Stimulated activated CD4-positive, alpha-beta T cell treated with anti-CD3 and anti-CD28 coated beads, Interleukin-15, amount 100 ng/mL, for 24 hours (primary cell): Measurements from ENCODE around the gene ACOX1.
A peak's percentile ranks its signal among the peaks of the same experiment; 100 is the strongest.
"Not testable (repeated sequence)": the region's sequence is repeated elsewhere in the genome, so short reads cannot be mapped to it uniquely, and the experiment has no call there.

ENCODE experiments used
- DNase-seq: peaks from one replicate; pipeline ENCODE4 v3.0.0-alpha.2; 2020

The ACOX1 gene

DNA sequence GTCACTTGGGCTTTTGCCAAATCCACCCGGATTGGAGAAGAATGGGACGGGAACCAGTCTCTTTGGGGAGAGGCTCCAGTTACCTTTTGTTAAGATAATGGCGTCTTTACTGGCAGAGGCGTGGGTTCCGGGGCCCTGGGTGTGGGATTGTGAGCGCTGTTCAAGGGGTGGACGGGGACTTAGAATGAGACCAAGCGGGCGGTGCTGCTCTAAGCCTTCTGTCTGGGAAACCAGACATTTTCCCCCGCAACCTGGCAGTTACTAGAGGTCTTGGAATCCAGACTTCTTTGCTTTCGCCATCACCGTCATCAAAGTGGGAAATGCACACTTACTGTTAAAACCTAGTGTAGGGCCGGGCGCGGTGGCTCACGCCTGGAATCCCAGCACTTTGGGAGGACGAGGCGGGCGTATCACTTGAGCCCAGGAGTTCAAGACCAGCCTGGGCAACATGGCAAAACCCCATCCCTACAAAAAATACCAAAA, 780 bp upstream of the ACOX1 start:
- no peak for DNase-seq

DNA sequence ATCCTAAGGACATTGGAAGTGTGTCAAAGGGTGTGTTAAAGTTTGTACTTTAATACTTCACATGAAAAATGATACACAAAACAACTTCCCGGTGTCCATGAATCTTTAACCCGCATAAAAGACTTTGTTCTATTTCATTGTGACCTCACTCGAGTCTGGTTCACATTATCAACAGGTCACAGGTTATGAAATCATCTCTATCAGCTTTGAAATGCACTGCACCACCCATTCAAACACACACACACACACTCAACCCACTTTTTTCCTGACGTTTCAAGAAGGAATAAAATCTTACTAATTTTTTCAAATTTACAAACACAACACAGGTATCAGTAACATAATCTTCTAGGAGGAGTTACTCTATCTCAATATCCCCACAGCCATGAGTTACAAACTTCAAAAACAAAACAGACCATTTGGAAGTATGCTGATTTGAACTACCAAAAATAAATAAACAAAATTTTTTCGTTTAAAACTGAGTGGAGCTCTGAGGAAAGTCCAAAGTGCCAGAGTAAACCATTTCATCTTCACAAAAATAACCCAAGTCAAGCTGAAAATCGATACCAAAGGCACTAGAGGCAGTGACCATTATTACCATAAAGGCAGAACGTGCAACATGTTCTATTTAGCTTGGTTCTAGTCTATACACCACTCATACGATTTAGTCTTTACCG, 2.7 kb downstream of the ACOX1 start:
- no peak for DNase-seq

DNA sequence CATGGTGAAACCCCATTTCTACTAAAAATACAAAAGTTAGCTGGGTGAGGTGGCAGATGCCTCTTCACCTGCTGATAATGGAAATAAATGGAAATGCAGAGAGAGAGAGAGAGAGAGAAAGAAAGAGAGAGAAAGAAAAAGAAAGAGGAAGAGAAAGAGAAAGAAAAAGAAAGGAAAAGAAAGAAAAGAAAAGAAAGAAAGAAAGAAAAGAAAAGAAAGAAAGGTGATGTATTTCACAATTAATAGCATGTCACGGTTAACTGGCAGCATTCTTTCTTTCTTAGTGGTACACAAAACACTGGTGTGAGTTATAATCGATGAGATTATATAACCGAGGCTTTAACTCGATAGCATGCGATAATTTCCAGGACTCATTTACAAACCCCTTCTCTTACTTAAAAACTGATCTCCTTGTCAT, 3.2 kb downstream of the ACOX1 start:
- no peak for DNase-seq

DNA sequence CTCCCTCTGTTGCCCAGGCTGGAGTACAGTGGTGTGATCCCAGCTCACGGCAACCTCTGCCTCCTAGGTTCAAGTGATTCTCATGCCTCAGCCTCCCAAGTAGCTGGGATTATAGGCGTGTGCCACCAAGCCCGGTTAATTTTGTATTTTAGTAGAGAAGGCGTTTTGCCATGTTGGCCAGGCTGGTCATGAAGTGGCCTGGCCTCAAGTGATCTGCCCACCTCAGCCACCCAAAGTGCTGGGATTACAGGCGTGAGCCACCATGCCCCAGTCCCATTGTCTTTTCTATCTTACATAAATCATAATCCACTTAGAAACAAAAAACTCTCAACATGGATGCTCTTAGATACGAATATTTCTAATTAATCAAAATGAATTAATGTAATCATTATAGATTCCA, 3.8 kb downstream of the ACOX1 start:
- DNase-seq = not testable (repeated sequence)

DNA sequence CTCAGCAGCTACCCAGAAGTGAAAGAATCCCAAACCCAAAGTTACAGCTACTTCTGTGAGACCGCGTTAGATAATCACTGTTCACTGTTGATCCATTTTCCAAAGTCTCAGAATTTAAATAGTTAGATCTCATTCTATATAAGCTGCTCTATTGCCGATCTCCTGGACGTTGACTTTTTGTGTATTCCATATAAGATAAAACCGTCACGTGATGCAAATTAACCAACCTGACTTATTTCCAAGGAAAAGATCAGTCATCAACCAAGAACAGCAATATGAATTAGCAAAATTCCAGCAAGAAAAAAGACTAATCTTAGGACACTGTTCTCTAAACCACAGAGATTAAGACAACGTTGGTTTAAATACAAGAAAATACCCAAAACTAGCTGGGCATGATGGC, 8.3 kb downstream of the ACOX1 start:
- no peak for DNase-seq

DNA sequence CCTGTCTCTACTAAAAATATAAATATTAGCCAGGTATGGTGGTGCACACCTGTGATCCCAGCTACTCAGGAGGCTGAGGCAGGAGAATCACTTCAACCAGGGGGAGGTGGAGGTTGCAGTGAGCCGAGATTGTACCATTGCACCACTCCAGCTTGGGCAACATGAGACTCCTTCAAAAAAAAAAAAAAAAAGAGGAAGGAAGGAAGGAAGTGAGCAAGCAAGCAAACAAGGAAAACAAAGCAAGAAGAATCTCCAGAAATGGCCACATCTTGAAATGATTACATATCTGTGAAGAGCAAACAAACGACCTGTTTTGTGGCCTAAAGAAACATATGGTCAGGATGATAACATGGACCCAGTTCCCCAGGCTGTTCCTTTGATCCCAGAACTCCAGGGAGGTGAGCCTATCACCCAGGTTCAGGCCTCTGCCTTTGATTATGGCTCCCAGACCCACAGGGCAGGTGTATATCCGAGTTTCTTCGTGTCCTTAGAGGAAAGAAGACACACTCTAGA, 8.9 kb downstream of the ACOX1 start:
- no peak for DNase-seq

DNA sequence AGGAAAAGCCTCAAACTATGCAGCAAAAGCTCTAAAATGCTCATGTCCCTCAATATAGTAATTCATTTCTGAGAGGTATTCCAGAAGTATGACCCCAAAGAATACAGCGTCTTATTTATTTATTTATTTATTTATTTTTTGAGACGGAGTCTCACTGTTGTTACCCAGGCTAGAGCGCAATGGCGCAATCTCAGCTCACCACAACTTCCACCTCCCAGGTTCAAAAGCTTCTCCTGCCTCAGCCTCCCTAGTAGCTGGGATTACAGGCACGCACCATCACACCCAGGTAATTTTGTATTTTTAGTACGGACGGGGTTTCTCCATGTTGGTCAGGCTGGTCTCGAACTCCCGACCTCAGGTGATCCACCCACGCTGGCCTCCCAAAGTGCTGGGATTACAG, 9.9 kb downstream of the ACOX1 start:
- not testable (repeated sequence) for DNase-seq

DNA sequence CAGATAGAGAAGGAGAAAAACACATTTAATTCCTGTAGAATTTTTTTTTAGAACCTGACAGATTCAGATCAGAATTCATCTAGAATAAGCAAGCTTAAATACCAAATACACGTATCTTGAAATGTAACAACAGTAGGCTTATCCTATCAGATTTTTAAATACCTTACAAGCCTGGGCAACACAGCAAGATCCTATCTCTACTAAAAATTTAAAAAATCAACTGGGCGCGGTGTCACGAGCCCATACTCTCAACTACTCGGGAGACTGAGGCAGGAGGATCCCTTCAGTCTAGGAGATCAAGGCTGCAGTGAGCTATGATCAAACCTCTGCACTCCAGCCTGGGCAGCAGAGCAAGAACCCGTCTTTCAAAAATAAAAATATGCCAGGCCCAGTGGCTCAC, 13.5 kb downstream of the ACOX1 start:
- no peak for DNase-seq

DNA sequence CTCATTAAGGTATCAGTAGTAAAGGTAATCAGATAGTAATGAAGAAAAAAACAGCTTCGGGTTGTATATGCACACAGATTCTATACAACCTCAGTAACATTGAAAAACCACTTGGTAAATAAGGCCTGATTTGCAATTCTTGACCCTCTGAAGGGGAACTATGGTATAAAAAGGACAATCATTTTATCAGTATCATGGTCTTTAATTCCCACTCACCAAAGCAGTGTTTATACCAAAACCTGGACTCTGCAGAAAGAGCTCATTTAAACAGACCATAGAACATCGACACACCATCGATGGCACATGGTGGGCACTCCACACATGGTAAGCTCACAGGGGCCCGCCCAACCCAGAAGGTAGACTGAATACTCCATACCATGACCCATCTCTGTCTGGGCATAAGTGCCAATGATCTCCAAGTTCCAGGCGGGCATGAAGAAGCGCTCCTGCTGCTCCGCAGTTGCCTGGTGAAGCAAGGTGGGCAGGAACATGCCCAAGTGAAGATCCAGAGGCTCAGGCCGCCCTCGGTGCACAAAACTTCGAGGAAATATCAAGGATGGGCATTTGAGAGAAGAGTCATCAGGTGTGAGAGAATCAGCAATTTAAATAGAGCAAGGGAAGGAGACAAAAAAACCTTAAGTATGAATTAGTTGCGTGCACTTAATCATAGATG, 19.0 kb downstream of the ACOX1 start:
- no peak for DNase-seq

DNA sequence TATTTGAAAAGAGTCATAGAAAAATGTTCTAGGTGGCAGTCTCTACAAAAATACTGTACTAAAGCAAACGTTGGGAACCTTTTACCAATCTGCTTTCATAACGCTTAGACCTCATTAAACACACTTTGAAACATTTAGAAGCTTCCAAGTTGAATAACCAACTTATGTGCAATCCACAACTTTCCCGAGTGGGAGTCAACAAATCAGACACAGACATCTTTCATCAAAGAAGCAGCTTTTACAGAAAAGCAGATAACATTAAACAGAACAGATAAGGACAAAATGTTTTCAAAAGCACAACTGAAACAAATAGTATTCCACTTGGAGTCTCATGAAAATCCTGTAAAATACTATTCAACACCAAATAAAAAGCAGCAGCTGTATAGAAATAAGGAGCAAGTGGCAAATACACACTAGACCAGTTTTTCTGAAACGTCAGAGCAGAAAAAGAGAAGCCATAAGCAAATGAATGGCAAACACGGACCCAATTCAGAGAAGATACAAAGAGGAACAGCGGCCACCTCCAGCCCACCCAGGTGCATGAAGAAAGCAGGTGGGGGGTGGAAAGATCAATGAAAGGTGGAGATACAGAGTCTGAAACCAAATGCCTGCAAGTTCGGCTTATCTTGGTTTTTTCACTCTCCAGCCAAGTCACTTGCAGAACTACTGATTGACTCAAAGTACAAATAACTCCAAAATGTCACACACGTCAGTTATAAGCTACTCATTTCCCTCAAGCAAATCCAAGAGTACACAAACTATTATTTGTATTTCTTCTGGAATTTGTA, 19.7 kb downstream of the ACOX1 start:
- DNase-seq = no peak

DNA sequence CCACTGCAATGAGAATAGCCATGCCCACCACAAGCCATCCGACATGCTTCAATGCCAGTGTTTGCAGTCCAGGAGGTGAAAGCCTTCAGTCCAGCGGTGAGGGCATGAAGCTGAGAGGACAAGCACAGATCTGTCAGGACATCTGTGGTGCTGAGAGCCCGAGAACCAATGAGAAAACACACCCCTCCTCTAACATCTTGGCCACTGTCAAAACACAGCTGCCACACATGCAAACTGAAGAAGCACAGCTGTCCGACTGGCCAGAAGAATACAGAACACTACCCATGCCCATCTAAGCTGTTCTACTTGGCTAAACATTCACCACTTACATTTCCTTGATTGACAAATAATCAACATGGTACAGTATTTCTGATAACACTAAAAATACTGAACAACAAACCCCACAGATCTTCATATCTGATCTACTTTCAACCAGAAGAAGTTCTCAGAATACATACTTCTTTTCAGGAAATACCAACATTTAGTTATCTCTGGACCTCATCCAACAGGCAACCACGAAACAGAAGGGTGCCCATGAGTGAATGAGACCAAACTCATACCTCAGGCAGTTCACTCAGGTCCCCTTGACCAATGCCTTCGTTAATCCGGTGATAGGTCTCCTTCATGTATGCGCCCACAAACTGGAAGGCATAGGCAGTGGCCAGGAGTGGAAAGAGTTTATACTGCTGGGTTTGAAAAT, 28.0 kb downstream of the ACOX1 start:
- no peak for DNase-seq

DNA sequence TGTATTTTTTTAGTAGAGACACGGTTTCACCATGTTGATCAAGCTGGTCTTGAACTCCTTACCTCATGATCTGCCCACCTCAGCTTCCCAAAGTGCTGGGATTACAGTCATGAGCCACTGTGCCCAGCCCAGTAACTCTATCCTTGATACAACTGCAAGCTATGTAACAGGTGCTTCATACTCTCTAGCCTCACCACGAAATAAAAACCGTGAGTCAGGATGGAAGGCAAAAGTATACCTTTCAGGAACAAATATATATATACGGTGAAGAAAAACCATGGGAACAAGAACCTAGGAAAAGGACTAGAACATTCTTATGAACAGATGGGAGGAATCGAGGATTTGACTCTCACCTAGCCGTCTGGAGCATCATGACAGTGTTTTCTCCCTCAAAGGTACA, 28.5 kb downstream of the ACOX1 start:
- no peak for DNase-seq

DNA sequence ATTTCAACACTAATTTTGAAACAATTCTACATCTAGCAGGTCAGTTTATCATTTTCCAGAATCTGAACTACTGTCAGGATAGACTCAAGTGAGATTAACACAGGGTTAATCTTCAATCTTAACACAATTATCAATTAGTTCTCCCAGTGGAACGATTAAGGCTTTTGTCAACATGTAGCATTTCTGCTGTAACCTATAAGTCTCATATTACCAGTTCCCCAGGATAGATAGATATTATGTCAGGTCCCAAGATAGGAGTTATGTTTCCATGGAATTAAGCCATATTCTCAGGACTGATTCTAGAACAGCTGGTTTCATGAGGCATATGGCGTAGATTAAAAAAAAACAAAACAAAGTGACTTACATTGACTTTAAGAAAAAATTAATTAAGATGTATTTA, 33.8 kb downstream of the ACOX1 start:
- no peak for DNase-seq

DNA sequence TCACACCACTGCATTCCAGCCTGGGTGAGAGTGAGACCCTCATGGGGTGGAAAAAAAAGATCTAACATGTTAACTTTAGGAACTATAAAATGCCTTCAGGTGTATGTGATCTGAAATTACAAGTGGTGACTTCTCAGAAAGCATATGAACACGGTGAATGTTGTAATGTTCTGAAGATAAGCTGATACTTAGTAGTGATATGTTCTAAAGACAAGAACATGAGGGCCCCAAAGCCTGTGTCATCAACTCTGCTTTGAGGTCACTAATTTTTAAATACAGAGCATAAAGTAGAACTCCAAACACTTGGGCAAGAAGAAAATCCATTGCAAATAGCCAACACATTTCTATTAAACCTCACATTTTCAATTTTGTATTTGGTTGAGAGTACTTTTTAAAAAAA, 35.5 kb downstream of the ACOX1 start:
- DNase-seq = no peak

DNA sequence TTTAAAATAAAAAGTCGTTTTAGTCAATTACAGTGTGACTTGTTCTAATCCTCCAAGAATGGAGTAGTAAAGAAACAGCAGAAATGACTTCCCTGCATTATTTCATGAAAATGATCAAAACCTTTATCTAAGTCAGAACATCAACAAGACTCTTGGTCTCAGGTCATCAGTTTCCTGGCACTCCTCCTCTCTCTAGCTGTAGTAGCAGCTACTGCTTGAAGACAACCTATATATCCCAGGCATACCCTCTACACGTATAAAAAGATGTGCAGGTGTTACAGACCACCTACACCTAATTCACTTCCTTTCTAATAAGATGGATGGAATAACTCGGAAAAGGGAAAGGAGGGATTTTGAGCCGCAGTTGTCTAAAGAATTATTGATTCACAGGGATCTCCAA, 36.5 kb downstream of the ACOX1 start:
- no peak for DNase-seq

DNA sequence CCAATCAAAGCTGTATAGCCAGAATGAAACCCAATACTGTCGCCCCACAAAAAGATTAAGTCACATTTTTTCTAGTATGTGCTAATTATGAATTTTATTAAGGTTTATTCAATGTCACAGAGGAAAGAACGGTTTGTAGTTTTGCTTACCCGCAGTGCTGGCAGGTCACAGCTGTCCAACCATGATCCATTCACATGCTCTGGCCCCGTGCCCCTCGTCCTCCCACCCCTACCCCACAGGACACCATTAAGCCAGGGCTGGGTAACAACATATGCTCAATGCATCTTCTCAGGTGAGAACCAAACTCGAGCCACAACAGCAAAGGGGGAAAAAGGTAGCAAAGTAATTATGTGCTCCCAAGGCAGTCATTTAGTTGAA, 37.5 kb downstream of the ACOX1 start:
- no peak for DNase-seq

DNA sequence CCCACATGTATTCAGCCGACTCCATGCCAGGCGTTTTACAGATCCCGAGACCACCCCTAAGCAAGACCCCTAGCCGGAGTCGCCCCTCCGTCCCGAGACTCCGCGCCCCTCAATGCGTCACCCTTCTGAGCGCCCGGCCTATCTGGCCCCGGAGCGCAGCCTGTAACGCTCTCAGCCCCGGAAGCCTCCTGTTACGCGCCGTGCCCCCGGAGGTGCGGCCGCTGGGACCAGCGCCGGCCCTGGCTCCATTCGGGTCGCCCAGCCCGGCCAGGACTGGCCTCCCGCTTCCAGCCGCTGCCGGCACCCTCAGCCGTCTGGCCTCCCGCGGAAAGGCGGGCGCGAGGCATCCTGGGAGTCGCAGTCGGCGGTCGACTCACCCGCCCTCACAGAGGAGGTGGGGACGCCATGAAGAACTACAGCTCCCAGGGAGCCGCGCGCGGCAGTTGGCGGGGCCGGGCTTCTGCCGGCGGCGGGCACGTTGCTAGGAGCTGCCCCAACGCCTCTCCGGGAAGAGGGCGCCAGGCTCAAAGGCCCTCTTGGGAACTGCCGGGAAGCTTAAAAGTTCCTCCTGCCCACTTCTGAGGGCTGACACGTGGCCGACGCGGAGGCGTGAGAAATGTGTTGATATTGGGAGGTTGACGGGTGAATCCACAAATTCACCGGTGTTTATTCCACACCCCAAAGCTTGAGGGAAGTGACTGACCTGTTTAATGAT, 38.1 kb downstream of the ACOX1 start, which contains the start of gene FBF1:
TSS of gene FBF1 (minus strand) at position 316 of the 715 bp plus-strand sequence. CDS start 2,893 bp downstream, outside the sequence.
- DNase-seq = peak; percentile 95

DNA sequence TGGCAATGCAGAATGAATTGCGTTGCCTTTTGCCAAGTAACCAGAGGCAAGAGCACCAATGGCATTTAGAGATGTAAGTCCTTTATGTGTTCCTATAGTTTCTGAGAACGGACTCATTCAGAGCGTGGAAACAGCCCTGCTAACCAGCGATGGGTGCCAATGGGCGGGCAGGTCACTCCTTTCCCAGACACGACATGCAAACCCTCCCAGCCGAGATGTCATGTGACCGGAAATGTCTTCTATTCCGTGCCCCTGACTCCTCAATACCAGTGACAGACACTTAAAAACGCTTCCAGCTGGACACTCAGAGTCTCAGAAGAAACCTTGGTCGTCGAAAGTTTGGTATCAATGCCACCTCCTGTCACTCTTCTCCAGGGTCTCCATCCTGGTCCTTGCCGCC, 41.3 kb downstream of the ACOX1 start:
- no peak for DNase-seq

DNA sequence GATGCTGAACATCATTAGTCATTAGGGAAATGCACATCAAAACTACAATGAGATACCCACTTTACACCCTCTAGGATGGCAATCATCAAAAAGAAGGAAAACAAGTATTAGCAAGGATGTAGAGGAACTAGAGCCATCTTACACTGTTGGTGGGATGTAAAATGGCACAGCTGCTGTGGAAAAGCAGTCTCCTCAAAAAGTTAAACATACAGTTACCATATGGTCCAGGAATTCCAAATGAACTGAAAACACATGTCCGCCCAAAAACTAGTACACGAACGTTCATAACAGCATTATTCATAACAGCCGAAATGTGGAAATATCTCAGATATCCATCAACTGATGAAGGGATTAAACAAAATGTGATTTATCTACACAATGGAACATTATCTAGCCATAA, 45.2 kb downstream of the ACOX1 start:
- DNase-seq = no peak

DNA sequence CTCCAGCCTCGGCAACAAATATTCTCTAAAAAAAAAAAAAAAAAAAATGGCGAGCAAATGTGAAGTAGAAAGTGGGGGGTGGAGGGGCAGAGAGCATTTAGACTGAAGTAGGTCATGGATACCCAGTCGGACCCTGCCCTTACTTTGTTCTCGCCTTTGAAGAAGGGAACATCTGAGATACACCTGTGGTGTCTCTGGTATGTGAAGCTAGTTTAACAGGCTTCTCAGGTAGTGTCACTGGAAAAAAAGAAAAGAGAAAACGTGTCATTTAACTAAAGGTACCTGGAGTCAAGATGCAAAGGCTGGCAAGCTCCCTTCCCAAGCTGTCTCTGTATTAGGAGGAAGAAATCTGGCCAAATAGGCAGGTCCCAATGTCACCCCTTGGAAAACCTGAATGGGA, 46.1 kb downstream of the ACOX1 start:
- no peak for DNase-seq

DNA sequence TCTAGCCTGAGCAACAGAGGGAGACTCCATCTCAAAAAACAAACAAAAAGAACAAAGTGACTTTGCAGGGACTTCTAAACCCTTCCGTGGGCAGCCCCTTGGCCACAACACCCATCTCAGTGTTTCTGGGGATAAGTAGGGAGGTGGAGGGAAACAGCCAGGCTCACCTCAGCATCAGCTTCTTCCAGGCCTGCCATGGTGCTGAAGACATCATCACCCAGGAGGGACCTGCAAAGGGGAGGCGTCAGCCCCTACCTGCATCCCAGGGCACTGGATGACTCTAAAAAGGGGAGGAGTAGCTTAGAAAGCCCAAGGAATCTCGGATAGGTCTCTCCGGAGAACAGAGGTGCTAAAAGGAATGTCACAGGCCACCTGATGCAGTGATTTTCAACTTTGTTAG, 47.9 kb downstream of the ACOX1 start:
- no peak for DNase-seq

DNA sequence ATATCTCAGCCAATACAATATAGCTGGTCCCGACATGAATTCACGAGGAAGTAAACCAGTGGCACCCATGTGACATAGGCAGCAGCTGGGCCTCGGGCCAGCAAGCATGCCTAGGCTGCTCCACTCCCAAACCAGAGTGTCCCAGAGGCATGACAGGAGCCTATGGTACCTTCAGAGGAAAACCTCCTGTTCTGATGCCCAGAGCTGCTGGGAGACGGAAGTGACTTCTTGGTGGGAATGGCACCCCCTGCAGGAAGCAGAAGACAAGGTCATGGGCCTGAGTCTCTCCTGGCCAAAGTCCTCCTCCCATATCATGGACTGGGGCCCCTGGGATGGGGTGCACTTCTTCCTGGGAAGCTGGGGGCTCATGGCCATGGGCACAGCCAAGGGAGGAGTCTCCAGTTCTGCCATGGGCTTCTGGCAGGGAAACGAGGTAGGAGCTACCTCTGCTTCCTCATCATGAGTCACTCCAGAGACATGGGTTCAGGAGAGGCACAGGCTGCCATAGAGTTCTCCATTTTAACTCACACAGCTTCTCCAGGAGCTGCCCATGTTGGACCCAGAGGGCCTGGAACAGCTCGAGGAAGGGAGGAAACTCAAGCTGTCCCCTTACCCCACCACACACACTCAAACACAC, 51.6 kb downstream of the ACOX1 start:
- peak; percentile 26 for DNase-seq
